ENCODE data around the gene PPL. TPM values are rescaled to one million over a fixed set of nuclear protein-coding genes. Genes with fewer than 3 reads are reported as not detected.

PPL gene
- total RNA-seq, 1 experiment from 2014 or later: 0.24 TPM

DNA sequence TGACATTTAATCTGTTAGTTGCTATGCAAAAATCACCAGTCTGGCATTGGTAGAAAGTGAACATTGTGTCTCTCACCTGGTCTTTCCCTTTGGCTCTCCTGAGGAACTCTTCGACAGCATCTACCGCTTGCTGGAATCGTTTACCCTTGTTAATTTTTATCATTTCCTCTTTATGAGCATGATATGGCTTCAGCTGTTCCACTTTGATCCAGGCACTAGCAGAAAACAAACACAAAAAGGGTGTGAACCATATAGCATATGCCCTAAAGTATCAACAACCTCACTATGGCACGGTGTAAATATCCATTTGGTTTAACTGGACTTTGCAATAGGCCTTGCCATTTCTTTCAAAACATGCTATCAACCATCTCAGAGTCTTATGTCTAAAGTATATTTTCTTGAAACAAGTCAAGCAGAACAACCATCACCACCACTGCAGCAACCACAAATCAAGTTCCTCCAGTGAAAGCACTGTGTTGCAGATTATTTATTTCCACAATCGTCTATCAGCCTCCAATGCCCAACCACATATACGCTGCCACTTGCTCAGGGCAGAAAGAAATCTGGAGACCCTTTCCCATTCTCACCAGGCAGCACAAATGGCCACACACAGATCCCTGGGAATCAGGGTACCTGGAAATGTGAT, 104.1 kb downstream of the PPL start:
- DNase-seq (ENCODE audit: low read depth): no peak

Other genes with a start within 250 kb of the PPL start
- gene NUDT16L1, start 243.6 kb downstream of the PPL start, total RNA-seq (2014; rRNA removed; shearing (Covaris generic)): 23.5 and 27.3 TPM in 2 replicates
- 19.7 and 24.8 TPM in 2 replicates for gene ANKS3, start 202.9 kb downstream of the PPL start, total RNA-seq (2014; rRNA removed; shearing (Covaris generic))
- 2.5 TPM in 1 of 2 replicates, not detected in the other for gene DNAAF8, start 202.6 kb downstream of the PPL start, total RNA-seq (2014; rRNA removed; shearing (Covaris generic))
- gene ZNF500, start 170.0 kb downstream of the PPL start, total RNA-seq (2014; rRNA removed; shearing (Covaris generic)): 8.5 and 10.6 TPM in 2 replicates
- not detected in 2 replicates for gene SEPTIN12, start 148.8 kb downstream of the PPL start, total RNA-seq (2014; rRNA removed; shearing (Covaris generic))
- gene SMIM22, start 141.8 kb downstream of the PPL start, total RNA-seq (2014; rRNA removed; shearing (Covaris generic)): not detected in 2 replicates
- gene ROGDI, start 134.5 kb downstream of the PPL start, total RNA-seq (2014; rRNA removed; shearing (Covaris generic)): 5.7 and 7.6 TPM in 2 replicates
- 42.4 and 45.8 TPM in 2 replicates for gene GLYR1, start 89.9 kb downstream of the PPL start, total RNA-seq (2014; rRNA removed; shearing (Covaris generic))
- gene UBN1, start 89.7 kb downstream of the PPL start, total RNA-seq (2014; rRNA removed; shearing (Covaris generic)): 28.4 and 36.2 TPM in 2 replicates
- 0.03 TPM in 1 of 2 replicates, not detected in the other for gene SEC14L5, start 21.2 kb upstream of the PPL start, total RNA-seq (2014; rRNA removed; shearing (Covaris generic))
- gene NAGPA, start 96.8 kb upstream of the PPL start, total RNA-seq (2014; rRNA removed; shearing (Covaris generic)): 26.2 and 30.6 TPM in 2 replicates
- 0.13 and 0.23 TPM in 2 replicates for gene C16orf89, start 128.8 kb upstream of the PPL start, total RNA-seq (2014; rRNA removed; shearing (Covaris generic))
- 42.9 and 52.1 TPM in 2 replicates for gene ALG1, start 134.7 kb upstream of the PPL start, total RNA-seq (2014; rRNA removed; shearing (Covaris generic))
- gene EEF2KMT, start 160.6 kb upstream of the PPL start, total RNA-seq (2014; rRNA removed; shearing (Covaris generic)): 26.0 and 45.6 TPM in 2 replicates